SK-N-SH (cell line): ENCODE results near the gene RAB3B.

Experiments
- EP300 ChIP-seq, 2 experiments: IDR thresholded peaks; 2 replicates each; pipeline versions ENCODE4 v1.4.0 to v1.6.1; 2012; ENCODE audit warnings: borderline replicate concordance in 1 of 2, low read depth in 1 of 2, low read length in 1 of 2
- EZH2phosphoT487 ChIP-seq: fragments of 200-600 bp; sonication (generic); IDR thresholded peaks from 2 replicates; pipeline ENCODE4 v1.6.1; 2017; ENCODE audit warnings: low read depth, mixed run types, mild to moderate bottlenecking, antibody characterized with exemption, moderate library complexity, borderline replicate concordance
- FOXJ3 ChIP-seq: sonication (generic); formaldehyde crosslinking; IDR thresholded peaks from 2 replicates; pipeline ENCODE4 v1.5.1; 2020; ENCODE audit warnings: mild to moderate bottlenecking, missing genetic modification reagents
- POLR2AphosphoS5 ChIP-seq: IDR thresholded peaks from 2 replicates; pipeline ENCODE4 v1.6.1; 2012; ENCODE audit warnings: low read depth, low read length
- RFX5 ChIP-seq: IDR thresholded peaks from 2 replicates; pipeline ENCODE4 v1.6.1; 2012; ENCODE audit warnings: mild to moderate bottlenecking, improper control_type of control experiment, low read length
- TF ChIP-seq, protein P1 (sequence below): fragments of 200-600 bp; sonication (generic); IDR thresholded peaks from 2 replicates; pipeline ENCODE4 v1.6.1; 2017; ENCODE audit warnings: antibody characterized with exemption, mild to moderate bottlenecking, moderate library complexity
- TF ChIP-seq, protein P2 (sequence below): IDR thresholded peaks from 2 replicates; pipeline ENCODE4 v1.4.0; 2012; ENCODE audit warnings: low read depth

DNA sequence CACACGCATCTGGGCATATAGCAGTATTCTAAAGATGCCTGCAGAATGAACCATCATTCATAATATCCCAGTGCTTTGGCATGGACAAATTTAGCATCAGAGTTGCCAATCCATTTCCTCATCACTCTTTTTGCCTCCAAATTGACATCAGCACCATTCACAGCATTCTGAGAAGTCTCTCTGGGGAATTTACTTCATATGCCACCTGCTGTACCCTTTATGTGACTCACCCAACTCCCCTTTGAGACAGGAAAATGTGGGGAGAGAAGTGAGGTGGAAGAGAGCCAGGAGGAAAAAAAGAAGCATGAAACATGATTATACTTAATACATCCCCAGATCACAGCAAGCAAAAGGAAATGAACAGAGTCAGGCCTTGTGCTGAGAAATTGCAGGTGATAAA, 37.4 kb downstream of the RAB3B start:
- TF ChIP-seq RFX5 (no peak), EZH2phosphoT487 (no peak), EP300 (IDR thresholded peaks at IDR 0.05; ENCODE audit: borderline replicate concordance in 1 of 2, low read depth in 1 of 2, low read length in 1 of 2) (no peak), POLR2AphosphoS5 (no peak), FOXJ3 (CRISPR knock-in tag) (no peak)
- TF ChIP-seq, protein P1, sequence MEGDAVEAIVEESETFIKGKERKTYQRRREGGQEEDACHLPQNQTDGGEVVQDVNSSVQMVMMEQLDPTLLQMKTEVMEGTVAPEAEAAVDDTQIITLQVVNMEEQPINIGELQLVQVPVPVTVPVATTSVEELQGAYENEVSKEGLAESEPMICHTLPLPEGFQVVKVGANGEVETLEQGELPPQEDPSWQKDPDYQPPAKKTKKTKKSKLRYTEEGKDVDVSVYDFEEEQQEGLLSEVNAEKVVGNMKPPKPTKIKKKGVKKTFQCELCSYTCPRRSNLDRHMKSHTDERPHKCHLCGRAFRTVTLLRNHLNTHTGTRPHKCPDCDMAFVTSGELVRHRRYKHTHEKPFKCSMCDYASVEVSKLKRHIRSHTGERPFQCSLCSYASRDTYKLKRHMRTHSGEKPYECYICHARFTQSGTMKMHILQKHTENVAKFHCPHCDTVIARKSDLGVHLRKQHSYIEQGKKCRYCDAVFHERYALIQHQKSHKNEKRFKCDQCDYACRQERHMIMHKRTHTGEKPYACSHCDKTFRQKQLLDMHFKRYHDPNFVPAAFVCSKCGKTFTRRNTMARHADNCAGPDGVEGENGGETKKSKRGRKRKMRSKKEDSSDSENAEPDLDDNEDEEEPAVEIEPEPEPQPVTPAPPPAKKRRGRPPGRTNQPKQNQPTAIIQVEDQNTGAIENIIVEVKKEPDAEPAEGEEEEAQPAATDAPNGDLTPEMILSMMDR: no peak
- TF ChIP-seq, protein P2, sequence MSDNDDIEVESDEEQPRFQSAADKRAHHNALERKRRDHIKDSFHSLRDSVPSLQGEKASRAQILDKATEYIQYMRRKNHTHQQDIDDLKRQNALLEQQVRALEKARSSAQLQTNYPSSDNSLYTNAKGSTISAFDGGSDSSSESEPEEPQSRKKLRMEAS: no peak
